K562 (cell line): ENCODE measurements around the gene SLC30A1. TPM values are rescaled to one million over a fixed set of nuclear protein-coding genes. Genes with fewer than 3 reads are reported as not detected.

Experiments used
- ATF6 ChIP-seq: sonication (generic); formaldehyde crosslinking; IDR thresholded peaks from 2 replicates; pipeline ENCODE4 v1.4.0; 2020; ENCODE audit warnings: mild to moderate bottlenecking, missing genetic modification reagents
- CHD7 ChIP-seq: fragments of 200-600 bp; sonication (generic); IDR thresholded peaks from one replicate; pipeline ENCODE4 v1.6.1; 2012; ENCODE audit warnings: mild to moderate bottlenecking, low read depth, low read length, inconsistent platforms
- CREB1 ChIP-seq, 2 experiments: sonication (generic) in 1 of 2; formaldehyde crosslinking in 1 of 2; IDR thresholded peaks; 2 replicates each; pipeline versions ENCODE4 v1.6.1 to v1.8.0; 2012 to 2022; ENCODE audit warnings: inconsistent platforms in 1 of 2, mild to moderate bottlenecking in 1 of 2, missing genetic modification reagents in 1 of 2, moderate library complexity in 1 of 2
- SREBF1 ChIP-seq: fragments of 150-350 bp; IDR thresholded peaks from 2 replicates; pipeline ENCODE4 v1.6.1; 2014; ENCODE audit warnings: antibody characterized with exemption, low read depth, low read length, borderline replicate concordance
- THRA ChIP-seq: fragments of 450-650 bp; IDR thresholded peaks from 2 replicates; pipeline ENCODE4 v1.6.1; 2017; ENCODE audit warnings: mild to moderate bottlenecking, moderate library complexity
- ZBTB2 ChIP-seq: fragments of 450-650 bp; IDR thresholded peaks from 2 replicates; pipeline ENCODE4 v1.6.1; 2016; ENCODE audit warnings: antibody characterized with exemption
- ZNF408 ChIP-seq: fragments of 250-450 bp; sonication (Bioruptor Pico); IDR thresholded peaks from 2 replicates; pipeline ENCODE4 v1.4.0; 2020; ENCODE audit warnings: low read depth, mild to moderate bottlenecking, moderate library complexity
- ZNF589 ChIP-seq: fragments of 200-800 bp; sonication (Bioruptor generic); IDR thresholded peaks from 2 replicates; pipeline ENCODE4 v1.6.1; 2016; ENCODE audit warnings: low read depth, missing genetic modification characterization, missing compliant biosample characterization
- ZSCAN29 ChIP-seq: fragments of 450-650 bp; IDR thresholded peaks from 2 replicates; pipeline ENCODE4 v1.6.1; 2017
- polyA plus RNA-seq, 8 experiments: library from polyadenylated mRNA; depleted of rRNA in 4 of 8; stranded (reverse) in 5 of 8; unstranded in 3 of 8; fragments of >200 nt; fragmentation: Nextera tagmentation in 2 of 8; fragmentation: Illumina TruSeq in 1 of 8; extraction: Ambion mirVana in 2 of 8; extraction: Trizol in 1 of 8; gene quantifications; 2 replicates each; pipeline versions ENCODE4 v1.2.1 to v1.2.3, GENCODE V29; 2011 to 2014; ENCODE audit warnings: inconsistent platforms in 1 of 8, missing spikeins in 1 of 8
- total RNA-seq, 7 experiments: library from RNA; depleted of rRNA in 6 of 7; stranded (reverse); fragments of >200 nt in 6 of 7; fragmentation: Illumina TruSeq in 2 of 7; extraction: Trizol in 2 of 7; gene quantifications; 2 replicates each; pipeline versions ENCODE4 v1.2.1 to v1.2.3, GENCODE V29; 2011 to 2021; ENCODE audit warnings: low replicate concordance in 1 of 7

SLC30A1 gene
- total and polyA plus RNA-seq, 9 of the 15 experiments (the other 6 are each of a cell fraction or from before 2014, with no cell fraction given): 4.1 to 14.4 (median 6.6) TPM

- peak; percentile 61; the same call in 1 of the 2 replicates for TF ChIP-seq ZBTB2
- no peak; the same call in 1 of the 2 replicates for TF ChIP-seq ATF6 (CRISPR knock-in tag)
- TF ChIP-seq ZNF589 (CRISPR knock-in tag): no peak
- peak; percentile 36; the same call in 1 of the 2 replicates for TF ChIP-seq CREB1 (IDR thresholded peaks at IDR 0.05)
- TF ChIP-seq CREB1 (CRISPR knock-in tag; IDR thresholded peaks at IDR 0.05): peak; percentile 73
- TF ChIP-seq THRA: no peak
- TF ChIP-seq SREBF1: no peak
- no peak for TF ChIP-seq CHD7
- TF ChIP-seq ZSCAN29: no peak
- no peak for TF ChIP-seq ZNF408
These were observed 932 bp downstream of the SLC30A1 start (continued) for GRCh38 chr1:211577819-211578639.
